HepG2 (cell line): ENCODE measurements around the gene PHOSPHO2. TPM values are rescaled to one million over a fixed set of nuclear protein-coding genes. Genes with fewer than 3 reads are reported as not detected.

Experiments
- ATAC-seq: fragments of 200-7000 bp; cut with Tn5 transposase; 3 replicates; pipeline ENCODE4 v1.9.1; 2020; ENCODE audit warnings: mild to moderate bottlenecking, moderate library complexity
- BruUV-seq: library from RNA; stranded (reverse); fragments of 400-500 nt; replicated peaks from 2 replicates; lab custom pipeline; 2021; lab: Mats Ljungman, UMichigan
- CTCF ChIA-PET: fragments of 300-600 bp; formaldehyde crosslinking; extraction: SDS; loops from one replicate; lab custom pipeline; 2021; ENCODE audit warnings: low total read pairs, inconsistent platforms, low intra/inter-chr PET ratio; lab: Yijun Ruan, JAX
- POLR2A ChIA-PET: fragments of 350-600 bp; sonication (Branson Sonifier 250); formaldehyde crosslinking; loops from one replicate; lab custom pipeline; 2020; ENCODE audit warnings: antibody characterized with exemption, inconsistent platforms; lab: Yijun Ruan, JAX
- DNase-seq: peaks from one replicate; pipeline ENCODE4 v3.0.0-alpha.2; 2015; ENCODE audit warnings: low spot score
- FAIRE-seq: peaks from 3 replicates; lab custom pipeline; 2011; peaks lifted over from hg19 to GRCh38; lab: Jason Lieb, UNC
- H2AFZ ChIP-seq: one replicate; pipeline ENCODE4 v1.6.1; 2011; ENCODE audit warnings: low read length, inconsistent platforms
- H3K27ac ChIP-seq: fragments of 300-600 bp; 3 replicates; pipeline ENCODE4 v1.8.0; 2011; ENCODE audit warnings: mixed run types, mild to moderate bottlenecking, mixed read lengths, low read length, inconsistent platforms; ENCODE audit not compliant: insufficient read depth; ENCODE audit errors: extremely low read length
- H3K27me3 ChIP-seq, 2 experiments: fragments of 200-600 bp in 1 of 2; 2 replicates in 1 of 2; 3 replicates in 1 of 2; pipeline versions ENCODE4 v1.6.0 to v1.8.0; 2011; ENCODE audit warnings: low read length in 2 of 2, mild to moderate bottlenecking in 2 of 2, moderate library complexity in 2 of 2, inconsistent platforms in 1 of 2; ENCODE audit not compliant: insufficient read depth in 2 of 2, control insufficient read depth in 1 of 2
- H3K36me3 ChIP-seq, 2 experiments: fragments of 200-600 bp in 1 of 2; replicated peaks in 1 of 2; 2 replicates in 1 of 2; 3 replicates in 1 of 2; pipeline versions ENCODE4 v1.5.1 to v1.8.0; 2011; ENCODE audit warnings: low read length in 2 of 2, inconsistent platforms in 1 of 2; ENCODE audit not compliant: insufficient read depth in 2 of 2, control insufficient read depth in 1 of 2
- H3K4me1 ChIP-seq: 2 replicates; pipeline ENCODE4 v1.5.1; 2012; ENCODE audit warnings: low read length, inconsistent platforms; ENCODE audit not compliant: insufficient read depth
- H3K4me2 ChIP-seq: 2 replicates; pipeline ENCODE4 v1.6.0; 2011; ENCODE audit warnings: low read depth, low read length, inconsistent platforms
- H3K4me3 ChIP-seq, 3 experiments: fragments of 200-600 bp in 1 of 3; sonication (generic), shearing (Covaris generic) in 1 of 3; replicated peaks in 1 of 3; 2 replicates each; pipeline ENCODE4 v1.5.1; 2011 to 2016; ENCODE audit warnings: low read length in 3 of 3, inconsistent platforms in 2 of 3, low read depth in 2 of 3, mild to moderate bottlenecking in 2 of 3, control low read depth in 1 of 3, mixed read lengths in 1 of 3; ENCODE audit not compliant: insufficient read depth in 1 of 3
- H3K79me2 ChIP-seq: one replicate; pipeline ENCODE4 v1.6.1; 2011; ENCODE audit warnings: low read length, inconsistent platforms; ENCODE audit not compliant: insufficient read depth
- H3K9ac ChIP-seq: 2 replicates; pipeline ENCODE4 v1.6.0; 2011; ENCODE audit warnings: mild to moderate bottlenecking, low read depth, low read length, inconsistent platforms; ENCODE audit not compliant: insufficient read depth
- H3K9me3 ChIP-seq: 2 replicates; pipeline ENCODE4 v1.5.1; 2012; ENCODE audit warnings: mild to moderate bottlenecking, low read length
- H4K20me1 ChIP-seq: 2 replicates; pipeline ENCODE4 v1.6.0; 2011; ENCODE audit warnings: inconsistent platforms, mild to moderate bottlenecking, low read length, moderate library complexity; ENCODE audit not compliant: insufficient read depth
- ARID3A ChIP-seq: IDR thresholded peaks from 2 replicates; pipeline ENCODE4 v1.6.1; 2012; ENCODE audit warnings: low read depth, low read length, improper control_type of control experiment
- ARID5B ChIP-seq: IDR thresholded peaks from 2 replicates; pipeline ENCODE4 v1.4.0; 2020; ENCODE audit warnings: mild to moderate bottlenecking, missing genetic modification reagents
- CBX5 ChIP-seq: sonication (generic); formaldehyde crosslinking; IDR thresholded peaks from 2 replicates; pipeline ENCODE4 v1.4.0; 2020; ENCODE audit warnings: missing genetic modification reagents, borderline replicate concordance
- EP300 ChIP-seq, 3 experiments: sonication (generic) in 1 of 3; formaldehyde crosslinking in 1 of 3; IDR thresholded peaks; 2 replicates each; pipeline versions ENCODE4 v1.5.1 to v1.6.1; 2011 to 2020; ENCODE audit warnings: low read depth in 2 of 3, low read length in 2 of 3, borderline replicate concordance in 1 of 3, improper control_type of control experiment in 1 of 3, mild to moderate bottlenecking in 1 of 3, missing genetic modification reagents in 1 of 3, moderate library complexity in 1 of 3
- GABPA ChIP-seq, 2 experiments: IDR thresholded peaks; 2 replicates each; pipeline ENCODE4 v1.6.1; 2011 to 2016; ENCODE audit warnings: low read depth in 2 of 2, low read length in 1 of 2, missing biosample characterization in 1 of 2, missing genetic modification characterization in 1 of 2
- GPBP1L1 ChIP-seq: sonication (generic); formaldehyde crosslinking; IDR thresholded peaks from 2 replicates; pipeline ENCODE4 v1.5.0; 2020; ENCODE audit warnings: mild to moderate bottlenecking, missing genetic modification reagents
- HOXA3 ChIP-seq: sonication (generic); formaldehyde crosslinking; IDR thresholded peaks from 2 replicates; pipeline ENCODE4 v1.5.0; 2020; ENCODE audit warnings: missing genetic modification reagents
- KDM4B ChIP-seq: sonication (generic); formaldehyde crosslinking; IDR thresholded peaks from 2 replicates; pipeline ENCODE4 v1.4.0; 2020; ENCODE audit warnings: missing genetic modification reagents
- MTA1 ChIP-seq: sonication (generic); formaldehyde crosslinking; IDR thresholded peaks from 2 replicates; pipeline ENCODE4 v1.4.0; 2020; ENCODE audit warnings: missing genetic modification reagents, mild to moderate bottlenecking, borderline replicate concordance
- PHF20 ChIP-seq: sonication (generic); formaldehyde crosslinking; IDR thresholded peaks from 2 replicates; pipeline ENCODE4 v1.5.0; 2020; ENCODE audit warnings: mild to moderate bottlenecking, missing genetic modification reagents
- RNF2 ChIP-seq: fragments of 450-650 bp; conservative IDR thresholded peaks from 2 replicates; pipeline ENCODE4 v1.6.1; 2016; ENCODE audit warnings: low read depth
- TAF1 ChIP-seq: sonication (generic); formaldehyde crosslinking; IDR thresholded peaks from 2 replicates; pipeline ENCODE4 v1.4.0; 2020; ENCODE audit warnings: missing genetic modification reagents
- ZMYM2 ChIP-seq: sonication (generic); formaldehyde crosslinking; IDR thresholded peaks from 2 replicates; pipeline ENCODE4 v1.8.0; 2022; ENCODE audit warnings: mild to moderate bottlenecking, missing genetic modification reagents
- ZNF232 ChIP-seq: sonication (generic); formaldehyde crosslinking; IDR thresholded peaks from 2 replicates; pipeline ENCODE4 v1.4.0; 2020; ENCODE audit warnings: missing genetic modification reagents, borderline replicate concordance
- ZNF552 ChIP-seq: sonication (generic); formaldehyde crosslinking; IDR thresholded peaks from 2 replicates; pipeline ENCODE4 v1.9.0; 2022; ENCODE audit warnings: missing genetic modification reagents, mild to moderate bottlenecking, borderline replicate concordance
- ZNF737 ChIP-seq: sonication (generic); formaldehyde crosslinking; IDR thresholded peaks from 2 replicates; pipeline ENCODE4 v1.5.0; 2020; ENCODE audit warnings: missing genetic modification reagents, mild to moderate bottlenecking, borderline replicate concordance
- ZNF749 ChIP-seq: sonication (generic); formaldehyde crosslinking; IDR thresholded peaks from 2 replicates; pipeline ENCODE4 v1.8.0; 2022; ENCODE audit warnings: mild to moderate bottlenecking, missing genetic modification reagents, moderate library complexity, borderline replicate concordance
- WGBS: methylation state at CpG from one replicate; pipeline ENCODE4 v1.1.6; 2017; ENCODE audit warnings: low lambda C conversion rate; 5-methylcytosine and 5-hydroxymethylcytosine counted together
- in situ Hi-C: cut with HindIII; loops from 2 replicates; pipeline ENCODE4 v1.10.0; 2017; ENCODE audit warnings: low pct_unique_long_range_greater_than_20kb; ENCODE audit not compliant: extremely low pct_ligation_motif_present
- intact Hi-C: fragments of 100-400 bp; cut with micrococcal nuclease; formaldehyde crosslinking; loops from one replicate; pipeline ENCODE4 v1.10.0; 2022; ENCODE audit not compliant: unreplicated experiment
- polyA plus RNA-seq, 8 experiments: library from polyadenylated mRNA; depleted of rRNA in 3 of 8; stranded (reverse) in 7 of 8; unstranded in 1 of 8; fragments of >200 nt; fragmentation: Illumina TruSeq in 4 of 8; extraction: Trizol in 4 of 8; gene quantifications; 2 replicates each; pipeline versions ENCODE4 v1.2.1 to v1.2.3, GENCODE V29; 2011 to 2016; ENCODE audit warnings: low read depth in 4 of 8, missing spikeins in 1 of 8, mixed read lengths in 1 of 8; ENCODE audit not compliant: insufficient read depth in 1 of 8
- total RNA-seq, 5 experiments: library from RNA; depleted of rRNA; stranded (reverse); fragments of >200 nt; fragmentation: Illumina TruSeq; extraction: Trizol; gene quantifications; 2 replicates each; pipeline ENCODE4 v1.2.3, GENCODE V29; 2016; ENCODE audit warnings: low read depth in 1 of 5

The PHOSPHO2 gene
- total and polyA plus RNA-seq, 2 of the 13 experiments (the other 11 are each of a cell fraction or from before 2014, with no cell fraction given), result 6.1 to 11.4 TPM

- TF ChIP-seq EP300 (IDR thresholded peaks at IDR 0.05; ENCODE audit: low read depth in 2 of 2, low read length in 2 of 2) (no peak), EP300 (CRISPR knock-in tag; IDR thresholded peaks at IDR 0.05; ENCODE audit: borderline replicate concordance) (no peak), ZNF232 (no peak), GABPA (IDR thresholded peaks at IDR 0.05; ENCODE audit: low read depth, low read length) (no peak), GABPA (CRISPR knock-in tag; IDR thresholded peaks at IDR 0.05; ENCODE audit: low read depth) (no peak), MTA1 (CRISPR knock-in tag) (no peak), ARID5B (CRISPR knock-in tag) (no peak)
- TF ChIP-seq, all 625 proteins: peak for 0
Observed at GRCh38 chr2:169659320-169659719, 34.9 kb upstream of the PHOSPHO2 start (continued).

GRCh38 chr2:169661265-169661664, 33.0 kb upstream of the PHOSPHO2 start:
- in situ Hi-C loops (no loop called here), intact Hi-C loops (no loop called here)
- WGBS, result 5% methylated on average over 3 of the region's 3 CpGs
- DNase-seq (no peak), FAIRE-seq (no peak), ATAC-seq (peak; percentile 72; the same call in 2 of the 3 replicates)
- Histone ChIP-seq H3K79me2 (no peaks in the 10 kb centered on the region), H2AFZ (no peak overlapping the region), H3K4me3 (no peak overlapping the region), H3K36me3 (no peaks in the 10 kb centered on the region), H3K4me1 (no peaks in the 10 kb centered on the region), H4K20me1 (no peaks in the 10 kb centered on the region), H3K27ac (no peak overlapping the region), H3K9me3 (no peaks in the 10 kb centered on the region), H3K9ac (no peak overlapping the region), H3K27me3 (no peaks in the 10 kb centered on the region), H3K4me2 (no peak overlapping the region)
- ChIA-PET CTCF (no interaction called here), POLR2A (no interaction called here)
- no TSS peak for BruUV-seq
- TF ChIP-seq ZNF737 (CRISPR knock-in tag) (no peak), PHF20 (CRISPR knock-in tag) (no peak), KDM4B (CRISPR knock-in tag) (no peak), TAF1 (CRISPR knock-in tag) (no peak), HOXA3 (CRISPR knock-in tag) (no peak), ARID3A (no peak), GPBP1L1 (CRISPR knock-in tag) (no peak), ZNF552 (no peak), ZMYM2 (no peak), CBX5 (CRISPR knock-in tag) (no peak), RNF2 (no peak), ZNF749 (CRISPR knock-in tag) (no peak)
